Panc1 (cell line): ENCODE measurements around the gene IGFBP3. TPM values are rescaled to one million over a fixed set of nuclear protein-coding genes. Genes with fewer than 3 reads are reported as not detected.

Experiments used
- ATAC-seq: fragments of 200-7000 bp; cut with Tn5 transposase; 2 replicates; pipeline ENCODE4 v1.9.1; 2020; ENCODE audit warnings: mild to moderate bottlenecking, moderate library complexity
- BruUV-seq: library from RNA; stranded (reverse); fragments of 400-500 nt; replicated peaks from 2 replicates; lab custom pipeline; 2021; lab: Mats Ljungman, UMichigan
- CTCF ChIA-PET: fragments of 300-600 bp; sonication (Branson Sonifier 250); formaldehyde crosslinking; loops from one replicate; lab custom pipeline; 2022; ENCODE audit warnings: antibody characterized with exemption; lab: Charles Lee
- POLR2A ChIA-PET: fragments of 300-600 bp; sonication (Branson Sonifier 250); formaldehyde crosslinking; loops from one replicate; lab custom pipeline; 2022; ENCODE audit warnings: antibody characterized with exemption; lab: Charles Lee
- DNase-seq: peaks from one replicate; pipeline ENCODE4 v3.0.0-alpha.2; 2010; ENCODE audit warnings: low read depth, low spot score
- H3K27ac ChIP-seq: 2 replicates; pipeline ENCODE4 v1.5.1; 2011; ENCODE audit warnings: mild to moderate bottlenecking, low read length, inconsistent platforms
- H3K27me3 ChIP-seq: fragments of 200-500 bp; sonication (Bioruptor generic); 2 replicates; pipeline ENCODE4 v1.6.0; 2014; ENCODE audit warnings: low read length, inconsistent platforms; ENCODE audit not compliant: control insufficient read depth, insufficient read depth
- H3K36me3 ChIP-seq: fragments of 200-500 bp; sonication (Bioruptor generic); 2 replicates; pipeline ENCODE4 v1.5.1; 2014; ENCODE audit warnings: inconsistent platforms, mild to moderate bottlenecking, low read length, moderate library complexity; ENCODE audit not compliant: control insufficient read depth, insufficient read depth
- H3K4me1 ChIP-seq: 2 replicates; pipeline ENCODE4 v1.5.1; 2011; ENCODE audit warnings: inconsistent platforms, mild to moderate bottlenecking, low read length, moderate library complexity; ENCODE audit not compliant: control insufficient read depth, insufficient read depth
- H3K4me3 ChIP-seq, 2 experiments: 2 replicates each; pipeline ENCODE4 v1.5.1; 2011 to 2012; ENCODE audit warnings: low read depth in 2 of 2, low read length in 2 of 2, mild to moderate bottlenecking in 2 of 2, inconsistent platforms in 1 of 2, moderate library complexity in 1 of 2
- H3K9me3 ChIP-seq: fragments of 200-500 bp; sonication (Bioruptor generic); 2 replicates; pipeline ENCODE4 v1.5.1; 2014; ENCODE audit warnings: low read depth, mild to moderate bottlenecking, inconsistent platforms, low read length, moderate library complexity; ENCODE audit not compliant: control insufficient read depth, insufficient read depth
- POLR2AphosphoS5 ChIP-seq: IDR thresholded peaks from 2 replicates; pipeline ENCODE4 v1.6.1; 2012; ENCODE audit warnings: mild to moderate bottlenecking, low read depth, low read length, moderate library complexity
- SIN3A ChIP-seq: IDR thresholded peaks from 2 replicates; pipeline ENCODE4 v1.6.1; 2012; ENCODE audit warnings: low read depth, mild to moderate bottlenecking, low read length, moderate library complexity, borderline replicate concordance; ENCODE audit not compliant: insufficient read depth
- TCF7L2 ChIP-seq: IDR thresholded peaks from 2 replicates; pipeline ENCODE4 v1.6.1; 2011; ENCODE audit warnings: mild to moderate bottlenecking, low read depth, low read length, inconsistent platforms
- in situ Hi-C: cut with HindIII; loops from 2 replicates; pipeline ENCODE4 v1.10.0; 2016; ENCODE audit warnings: low sequenced_read_pairs, low pct_unique_long_range_greater_than_20kb
- intact Hi-C: fragments of 100-400 bp; cut with micrococcal nuclease; formaldehyde crosslinking; loops from one replicate; pipeline ENCODE4 v1.10.0; 2022; ENCODE audit not compliant: unreplicated experiment
- total RNA-seq: library from RNA; stranded (reverse); gene quantifications from one replicate; pipeline ENCODE4 v1.2.1, GENCODE V29; 2021; ENCODE audit not compliant: unreplicated experiment
- TF ChIP-seq, protein P1 (sequence below), 2 experiments: IDR thresholded peaks; 2 replicates each; pipeline ENCODE4 v1.6.1; 2011 to 2012; ENCODE audit warnings: low read depth in 2 of 2, control low read depth in 1 of 2, low read length in 1 of 2, mild to moderate bottlenecking in 1 of 2, moderate library complexity in 1 of 2; ENCODE audit not compliant: insufficient read depth in 1 of 2
- TF ChIP-seq, protein P2 (sequence below): fragments of 450-650 bp; IDR thresholded peaks from 2 replicates; pipeline ENCODE4 v1.5.1; 2017; ENCODE audit warnings: mild to moderate bottlenecking

IGFBP3 gene
- total RNA-seq, 1 experiment from 2014 or later, result 6.0 TPM

DNA sequence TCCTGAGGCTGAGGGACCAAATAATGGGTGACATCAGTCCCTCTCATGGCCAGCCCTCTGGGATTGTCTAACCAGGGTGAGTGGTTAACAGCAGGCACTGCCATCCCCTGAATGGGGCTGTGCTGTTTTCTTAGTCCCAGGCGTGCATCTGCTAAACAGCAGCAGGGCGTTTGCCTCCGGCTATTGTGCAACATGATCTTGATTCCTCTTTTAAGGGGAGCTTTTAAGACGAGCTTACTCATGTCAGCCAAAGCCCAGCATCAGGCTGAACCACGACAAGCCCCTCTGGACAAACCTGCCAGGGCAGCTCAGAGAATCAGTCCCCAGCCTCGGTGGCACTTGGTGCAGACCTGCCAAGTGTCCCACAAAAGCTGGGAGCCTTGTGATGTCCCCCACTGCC, 16.2 kb upstream of the IGFBP3 start:
- ATAC-seq (no peak), DNase-seq (no peak)
- intact Hi-C loops (no loop called here), in situ Hi-C loops (no loop called here)
- ChIA-PET POLR2A (interaction anchor here (0.5 kb wide), 1 partner anchor 81 kb away, joined by 3 read pairs; no protein-coding TSS in a partner anchor), CTCF (no interaction called here)
- Histone ChIP-seq H3K4me3 (no peak overlapping the region), H3K4me1 (no peaks in the 10 kb centered on the region), H3K9me3 (no peaks in the 10 kb centered on the region), H3K27ac (no peak overlapping the region), H3K36me3 (no peaks in the 10 kb centered on the region), H3K27me3 (no peaks in the 10 kb centered on the region)
- no TSS peak for BruUV-seq
- TF ChIP-seq SIN3A, result no peak
- TF ChIP-seq, protein P1, sequence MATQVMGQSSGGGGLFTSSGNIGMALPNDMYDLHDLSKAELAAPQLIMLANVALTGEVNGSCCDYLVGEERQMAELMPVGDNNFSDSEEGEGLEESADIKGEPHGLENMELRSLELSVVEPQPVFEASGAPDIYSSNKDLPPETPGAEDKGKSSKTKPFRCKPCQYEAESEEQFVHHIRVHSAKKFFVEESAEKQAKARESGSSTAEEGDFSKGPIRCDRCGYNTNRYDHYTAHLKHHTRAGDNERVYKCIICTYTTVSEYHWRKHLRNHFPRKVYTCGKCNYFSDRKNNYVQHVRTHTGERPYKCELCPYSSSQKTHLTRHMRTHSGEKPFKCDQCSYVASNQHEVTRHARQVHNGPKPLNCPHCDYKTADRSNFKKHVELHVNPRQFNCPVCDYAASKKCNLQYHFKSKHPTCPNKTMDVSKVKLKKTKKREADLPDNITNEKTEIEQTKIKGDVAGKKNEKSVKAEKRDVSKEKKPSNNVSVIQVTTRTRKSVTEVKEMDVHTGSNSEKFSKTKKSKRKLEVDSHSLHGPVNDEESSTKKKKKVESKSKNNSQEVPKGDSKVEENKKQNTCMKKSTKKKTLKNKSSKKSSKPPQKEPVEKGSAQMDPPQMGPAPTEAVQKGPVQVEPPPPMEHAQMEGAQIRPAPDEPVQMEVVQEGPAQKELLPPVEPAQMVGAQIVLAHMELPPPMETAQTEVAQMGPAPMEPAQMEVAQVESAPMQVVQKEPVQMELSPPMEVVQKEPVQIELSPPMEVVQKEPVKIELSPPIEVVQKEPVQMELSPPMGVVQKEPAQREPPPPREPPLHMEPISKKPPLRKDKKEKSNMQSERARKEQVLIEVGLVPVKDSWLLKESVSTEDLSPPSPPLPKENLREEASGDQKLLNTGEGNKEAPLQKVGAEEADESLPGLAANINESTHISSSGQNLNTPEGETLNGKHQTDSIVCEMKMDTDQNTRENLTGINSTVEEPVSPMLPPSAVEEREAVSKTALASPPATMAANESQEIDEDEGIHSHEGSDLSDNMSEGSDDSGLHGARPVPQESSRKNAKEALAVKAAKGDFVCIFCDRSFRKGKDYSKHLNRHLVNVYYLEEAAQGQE (IDR thresholded peaks at IDR 0.05; ENCODE audit: insufficient read depth in 1 of 2, low read depth in 2 of 2, low read length in 1 of 2), result no peak
- TF ChIP-seq, protein P2, sequence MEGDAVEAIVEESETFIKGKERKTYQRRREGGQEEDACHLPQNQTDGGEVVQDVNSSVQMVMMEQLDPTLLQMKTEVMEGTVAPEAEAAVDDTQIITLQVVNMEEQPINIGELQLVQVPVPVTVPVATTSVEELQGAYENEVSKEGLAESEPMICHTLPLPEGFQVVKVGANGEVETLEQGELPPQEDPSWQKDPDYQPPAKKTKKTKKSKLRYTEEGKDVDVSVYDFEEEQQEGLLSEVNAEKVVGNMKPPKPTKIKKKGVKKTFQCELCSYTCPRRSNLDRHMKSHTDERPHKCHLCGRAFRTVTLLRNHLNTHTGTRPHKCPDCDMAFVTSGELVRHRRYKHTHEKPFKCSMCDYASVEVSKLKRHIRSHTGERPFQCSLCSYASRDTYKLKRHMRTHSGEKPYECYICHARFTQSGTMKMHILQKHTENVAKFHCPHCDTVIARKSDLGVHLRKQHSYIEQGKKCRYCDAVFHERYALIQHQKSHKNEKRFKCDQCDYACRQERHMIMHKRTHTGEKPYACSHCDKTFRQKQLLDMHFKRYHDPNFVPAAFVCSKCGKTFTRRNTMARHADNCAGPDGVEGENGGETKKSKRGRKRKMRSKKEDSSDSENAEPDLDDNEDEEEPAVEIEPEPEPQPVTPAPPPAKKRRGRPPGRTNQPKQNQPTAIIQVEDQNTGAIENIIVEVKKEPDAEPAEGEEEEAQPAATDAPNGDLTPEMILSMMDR, result no peak
- TF ChIP-seq POLR2AphosphoS5, result no peak
- no peak for TF ChIP-seq TCF7L2

DNA sequence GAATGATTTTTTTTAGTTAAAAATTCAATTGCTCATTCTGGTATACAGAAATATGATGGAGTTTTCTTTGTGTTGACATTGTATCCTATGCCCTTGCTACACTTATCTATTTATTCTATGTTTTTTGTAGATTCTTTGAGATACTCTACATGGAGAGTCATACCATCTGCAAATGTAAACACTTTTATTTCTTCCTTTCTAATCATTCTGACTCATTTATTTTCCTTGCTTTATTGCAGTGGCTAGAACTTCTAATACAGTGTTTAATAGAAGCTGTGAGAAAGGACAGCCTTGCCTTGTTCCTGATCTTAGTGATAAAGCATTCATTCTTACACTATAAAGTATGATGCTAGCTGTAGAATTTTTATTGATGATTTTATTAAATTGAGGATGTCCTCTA, 9.9 kb upstream of the IGFBP3 start:
- intact Hi-C loops (no loop called here), in situ Hi-C loops (no loop called here)
- no peak for ATAC-seq
- ChIA-PET POLR2A (no interaction called here), CTCF (interaction anchor here (0.6 kb wide), 1 partner anchor 587 kb away, joined by 3 read pairs; no protein-coding TSS in a partner anchor)
- TF ChIP-seq, protein P2, result no peak
- no peak for TF ChIP-seq SIN3A
- no peak for TF ChIP-seq TCF7L2
- TF ChIP-seq POLR2AphosphoS5, result no peak
- TF ChIP-seq, protein P1 (IDR thresholded peaks at IDR 0.05; ENCODE audit: insufficient read depth in 1 of 2, low read depth in 2 of 2, low read length in 1 of 2), result no peak
- BruUV-seq, result no TSS peak
- H3K27me3 ChIP-seq, result no peaks in the 10 kb centered on the region
- H3K4me3 ChIP-seq, result no peak overlapping the region
- no peaks in the 10 kb centered on the region for H3K9me3 ChIP-seq
- no peaks in the 10 kb centered on the region for H3K36me3 ChIP-seq
- H3K27ac ChIP-seq, result no peak overlapping the region
- DNase-seq, result no peak
- H3K4me1 ChIP-seq, result no peaks in the 10 kb centered on the region
